GM12873 (cell line): ENCODE data around the gene GPR158.

Source experiments
- CTCF ChIP-seq: IDR thresholded peaks from 2 replicates; pipeline ENCODE4 v1.5.1; 2012; ENCODE audit warnings: low read depth, mild to moderate bottlenecking, moderate library complexity, low read length, control low read depth; ENCODE audit not compliant: insufficient read depth; ENCODE audit errors: missing control alignments

GPR158 gene

GRCh38 chr10:25304606-25305005 is 129.8 kb downstream of the GPR158 start:
- no peak for TF ChIP-seq CTCF

GRCh38 chr10:25306386-25306785 is 131.6 kb downstream of the GPR158 start:
- no peak for TF ChIP-seq CTCF

GRCh38 chr10:25308278-25308677 is 133.5 kb downstream of the GPR158 start:
- no peak for TF ChIP-seq CTCF

GRCh38 chr10:25327273-25327672 is 152.5 kb downstream of the GPR158 start:
- no peak for TF ChIP-seq CTCF

GRCh38 chr10:25328361-25328760 is 153.6 kb downstream of the GPR158 start:
- TF ChIP-seq CTCF = no peak

GRCh38 chr10:25334445-25334844 is 159.6 kb downstream of the GPR158 start:
- TF ChIP-seq CTCF = no peak

- TF ChIP-seq CTCF = no peak
Measured at GRCh38 chr10:25336330-25336729, 161.5 kb downstream of the GPR158 start.

GRCh38 chr10:25338271-25338670 is 163.5 kb downstream of the GPR158 start:
- TF ChIP-seq CTCF = no peak
